GM21737 (cell line): ENCODE data around the gene ASCC2.
"Not testable (repeated sequence)": the region's sequence is repeated elsewhere in the genome, so short reads cannot be mapped to it uniquely, and the experiment has no call there.

Experiments
- ATAC-seq: cut with Tn5 transposase; IDR thresholded peaks from one replicate; pipeline ENCODE4 v1.9.1; 2021; ENCODE audit warnings: mild to moderate bottlenecking, moderate library complexity; ENCODE audit not compliant: unreplicated experiment

Gene ASCC2

DNA sequence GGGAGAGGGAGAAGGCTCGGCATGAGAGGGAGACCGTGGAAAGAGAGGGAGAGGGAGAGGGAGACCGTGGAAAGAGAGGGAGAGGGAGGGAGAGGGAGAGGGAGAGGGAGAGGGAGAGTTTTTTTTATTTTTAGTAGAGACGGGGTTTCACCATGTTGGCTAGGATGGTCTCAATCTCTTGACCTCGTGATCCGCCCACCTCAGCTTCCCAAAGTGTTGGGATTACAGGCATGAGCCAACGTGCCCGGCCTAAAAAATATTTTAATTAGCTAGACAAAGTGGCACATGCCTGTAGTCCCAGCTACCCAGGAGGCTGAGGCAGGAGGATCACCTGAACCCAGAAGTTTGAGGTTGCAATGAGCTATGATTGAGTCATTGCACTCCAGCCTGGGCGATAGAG is 21.0 kb upstream of the ASCC2 start:
- ATAC-seq = not testable (repeated sequence)

- ATAC-seq = no peak
These were observed 18.4 kb upstream of the ASCC2 start for GRCh38 chr22:29856496-29856895.

GRCh38 chr22:29855611-29856181 is 17.6 kb upstream of the ASCC2 start:
- no peak for ATAC-seq

- ATAC-seq = no peak
These were observed 16.4 kb upstream of the ASCC2 start for GRCh38 chr22:29854432-29854831.

DNA sequence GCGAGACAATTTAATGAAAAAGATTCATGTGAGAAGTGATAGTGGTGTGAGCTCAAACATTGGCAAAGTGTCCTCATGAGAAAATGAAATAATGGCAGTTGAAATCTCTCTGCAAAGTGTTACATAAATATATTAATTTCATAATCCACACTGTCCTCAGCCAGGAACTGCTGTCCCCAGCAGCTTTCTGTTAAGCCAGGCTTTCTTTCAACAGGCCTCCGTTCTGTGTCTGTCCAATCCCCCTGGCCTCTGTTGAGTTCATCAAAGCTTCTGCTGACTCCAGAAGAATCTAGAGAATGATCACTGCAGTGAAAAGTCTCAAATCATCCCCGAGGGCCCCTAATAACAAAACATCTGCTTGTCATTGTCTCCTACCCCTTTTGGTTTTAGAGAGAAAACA is 10.0 kb upstream of the ASCC2 start:
- no peak for ATAC-seq

- ATAC-seq = no peak
These were observed 8.2 kb upstream of the ASCC2 start for GRCh38 chr22:29846290-29846689.

GRCh38 chr22:29842740-29843139 is 4.7 kb upstream of the ASCC2 start:
- no peak for ATAC-seq

DNA sequence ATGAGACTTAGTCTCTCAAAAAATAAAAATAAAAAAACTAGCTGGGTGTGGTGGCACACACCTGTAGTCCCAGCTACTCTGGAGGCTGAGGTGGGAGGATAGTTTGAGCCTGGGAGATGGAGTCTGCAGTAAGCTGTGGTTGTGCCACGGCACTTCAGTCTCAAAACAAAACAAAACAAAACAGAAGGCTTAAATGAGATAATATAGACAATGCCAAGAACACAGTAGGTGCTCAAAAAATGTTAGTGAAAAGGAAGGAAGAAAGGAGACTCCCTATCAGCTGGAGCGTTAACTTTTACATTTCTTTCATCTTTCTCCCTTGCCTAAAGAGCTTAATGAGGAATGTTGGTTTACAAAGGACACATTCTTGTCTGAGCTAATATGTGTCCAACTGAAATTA is 4.1 kb upstream of the ASCC2 start:
- no peak for ATAC-seq

- no peak for ATAC-seq
These were observed 2.4 kb upstream of the ASCC2 start for GRCh38 chr22:29840498-29840897.

DNA sequence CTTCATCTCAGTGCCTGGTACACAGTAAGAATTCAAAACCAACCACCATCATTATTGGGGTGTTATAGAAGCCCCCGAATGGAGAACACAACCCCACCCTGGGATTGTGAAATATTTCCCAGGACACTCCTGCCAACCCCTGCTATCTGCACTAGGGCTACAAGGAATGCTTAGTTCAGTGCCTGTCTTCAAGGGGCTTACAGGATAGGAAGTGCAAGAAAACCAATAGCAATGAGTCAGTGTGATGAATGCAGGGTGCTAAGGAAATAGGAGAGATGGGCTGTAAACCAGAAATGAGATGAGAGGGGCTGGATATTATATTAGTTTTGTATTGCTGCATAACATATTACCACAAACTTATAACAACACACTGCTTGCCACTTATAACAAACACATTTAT is 965 bp upstream of the ASCC2 start:
- no peak for ATAC-seq

DNA sequence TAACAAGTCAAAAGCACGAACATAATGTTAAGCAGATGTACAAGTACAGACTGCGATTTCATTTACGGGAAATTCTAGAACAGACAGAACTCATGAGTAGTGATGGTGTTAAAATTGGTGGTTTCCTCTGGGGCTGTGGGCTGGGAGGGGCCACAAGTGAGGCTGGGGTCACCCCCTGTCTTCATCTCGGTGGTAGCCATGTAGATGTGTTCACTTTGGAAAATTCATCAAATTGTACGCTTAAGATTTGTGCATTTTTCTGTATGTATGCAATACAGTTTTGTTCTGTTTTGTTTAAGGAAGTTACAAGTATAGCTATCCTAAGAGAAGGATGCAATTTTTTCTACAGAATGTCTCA is 504 bp upstream of the ASCC2 start:
- ATAC-seq = no peak

- not testable (repeated sequence) for ATAC-seq
These were observed 1.2 kb downstream of the ASCC2 start for GRCh38 chr22:29836791-29837370.

GRCh38 chr22:29834046-29834445 is 4.0 kb downstream of the ASCC2 start:
- ATAC-seq = no peak

DNA sequence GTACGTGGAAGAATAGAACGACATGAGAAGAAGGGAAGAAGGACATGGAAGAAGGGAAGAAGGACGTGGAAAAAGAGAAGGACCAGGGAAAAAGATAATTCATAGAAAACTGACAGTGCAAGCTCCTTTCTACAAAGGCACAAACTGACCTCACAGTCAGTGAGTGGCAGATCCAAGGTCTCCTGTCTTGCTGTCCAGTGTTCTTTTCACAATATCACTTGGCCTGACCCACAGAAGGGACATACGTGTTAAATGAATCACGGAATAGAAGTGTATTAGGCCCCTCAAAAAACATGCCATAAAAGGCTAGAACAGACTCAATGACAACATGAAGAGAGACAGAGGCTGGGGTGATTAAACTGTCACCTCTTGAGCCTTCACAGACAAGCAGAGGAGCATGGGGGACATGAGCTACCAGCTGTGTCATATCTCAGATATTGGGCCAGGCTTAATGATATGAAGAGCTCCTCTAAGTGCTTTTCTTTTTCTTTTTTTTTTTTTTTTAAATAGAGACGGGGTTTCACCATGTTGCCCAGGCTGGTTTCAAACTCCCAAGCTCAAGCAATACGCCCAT is 4.6 kb downstream of the ASCC2 start:
- ATAC-seq = no peak

- ATAC-seq = no peak
These were observed 6.1 kb downstream of the ASCC2 start for GRCh38 chr22:29831958-29832357.

- no peak for ATAC-seq
These were observed 6.7 kb downstream of the ASCC2 start for GRCh38 chr22:29831186-29831921.

GRCh38 chr22:29830585-29830984 is 7.5 kb downstream of the ASCC2 start:
- no peak for ATAC-seq

- ATAC-seq = not testable (repeated sequence)
These were observed 10.3 kb downstream of the ASCC2 start for GRCh38 chr22:29827726-29828125.

DNA sequence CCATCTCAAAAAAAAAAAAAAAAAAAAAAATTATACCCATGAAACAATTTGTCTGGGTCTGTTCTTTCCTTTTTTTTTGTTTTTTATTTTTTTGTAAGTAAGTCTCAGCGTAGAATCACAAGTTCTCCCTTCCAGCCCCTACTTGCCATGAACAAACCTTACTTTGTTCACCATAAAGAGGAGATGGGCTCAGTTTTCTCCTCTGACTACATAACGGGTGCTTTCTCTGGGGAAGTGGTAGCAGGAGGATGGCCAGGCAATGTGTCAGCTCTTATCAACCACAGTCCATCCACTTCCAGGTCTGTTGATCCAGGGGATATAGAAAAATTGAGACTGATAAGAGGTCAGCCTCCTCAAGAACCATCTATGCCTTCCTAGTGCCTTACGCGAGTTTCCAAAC is 11.0 kb downstream of the ASCC2 start:
- ATAC-seq = no peak

- no peak for ATAC-seq
These were observed 12.5 kb downstream of the ASCC2 start for GRCh38 chr22:29825578-29825977.

DNA sequence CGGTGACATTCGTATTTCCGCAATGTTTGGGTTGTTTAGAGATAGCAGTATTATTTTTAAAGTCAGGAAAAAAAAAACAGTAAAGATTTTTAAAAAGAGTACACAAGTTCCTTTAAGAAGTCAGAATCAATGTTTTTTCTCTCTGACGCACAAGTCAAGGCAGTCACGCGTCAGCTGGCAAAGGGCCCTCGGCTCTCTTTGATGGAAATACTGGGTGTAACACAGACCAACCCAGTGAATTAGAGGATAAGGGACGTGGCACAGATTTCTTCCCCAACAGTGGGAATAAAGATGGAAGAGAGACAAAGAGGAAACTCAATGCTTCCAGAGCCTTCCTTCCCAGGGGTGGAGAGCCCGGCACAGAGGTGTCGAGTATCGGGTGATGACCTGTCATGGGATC is 13.4 kb downstream of the ASCC2 start:
- ATAC-seq = no peak

DNA sequence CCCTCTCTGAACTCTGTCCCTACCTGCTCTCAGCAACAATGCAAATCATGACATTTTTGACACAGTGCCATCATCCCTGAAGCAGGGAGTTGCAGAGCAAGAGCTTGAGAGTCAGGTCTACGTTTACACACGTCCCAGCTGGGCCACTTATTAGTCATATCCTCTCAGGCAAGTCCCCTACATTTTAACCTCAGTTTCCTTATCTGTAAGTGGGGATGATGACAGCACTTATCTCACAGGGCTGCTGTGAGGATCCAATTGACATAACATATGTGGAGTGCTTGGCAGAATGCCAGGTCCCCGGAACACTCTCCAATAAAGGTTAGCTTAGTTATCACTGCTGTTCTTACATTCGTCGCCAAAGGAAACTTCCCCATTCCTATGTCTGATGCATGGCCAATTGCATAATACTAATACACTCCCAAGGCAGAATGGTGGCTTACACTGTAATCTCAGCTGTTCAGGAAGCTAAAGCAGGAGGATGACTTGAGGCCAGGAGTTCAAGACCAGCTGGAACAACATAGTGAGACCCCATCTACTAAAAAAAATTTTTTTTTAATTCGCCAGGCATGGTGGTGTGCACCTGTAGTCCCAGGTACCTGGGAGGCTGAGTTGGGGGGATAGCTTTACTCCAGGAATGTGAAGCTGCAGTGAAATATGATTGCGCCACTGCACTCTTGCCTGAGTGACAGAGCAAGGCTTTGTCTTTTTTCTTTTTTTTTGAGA is 16.6 kb downstream of the ASCC2 start:
- peak; percentile 66 for ATAC-seq
